SU-DHL-6 (cell line): Measurements from ENCODE around the gene ZXDC.

ENCODE experiments used
- EZH2phosphoT487 ChIP-seq: fragments of 200-600 bp; sonication (generic), shearing (Covaris generic); conservative IDR thresholded peaks from 2 replicates; pipeline ENCODE4 v1.6.1; 2018; ENCODE audit warnings: mild to moderate bottlenecking, antibody characterized with exemption, low read length, moderate library complexity, mixed read lengths
- TF ChIP-seq, protein P1 (sequence below): fragments of 200-600 bp; sonication (generic); IDR thresholded peaks from one replicate; pipeline ENCODE4 v1.5.1; 2017; ENCODE audit warnings: antibody characterized with exemption, mild to moderate bottlenecking, low read length, moderate library complexity; ENCODE audit not compliant: insufficient read depth, poor library complexity, severe bottlenecking

GRCh38 chr3:126450219-126450618, 25.5 kb downstream of the ZXDC start:
- TF ChIP-seq, protein P1, sequence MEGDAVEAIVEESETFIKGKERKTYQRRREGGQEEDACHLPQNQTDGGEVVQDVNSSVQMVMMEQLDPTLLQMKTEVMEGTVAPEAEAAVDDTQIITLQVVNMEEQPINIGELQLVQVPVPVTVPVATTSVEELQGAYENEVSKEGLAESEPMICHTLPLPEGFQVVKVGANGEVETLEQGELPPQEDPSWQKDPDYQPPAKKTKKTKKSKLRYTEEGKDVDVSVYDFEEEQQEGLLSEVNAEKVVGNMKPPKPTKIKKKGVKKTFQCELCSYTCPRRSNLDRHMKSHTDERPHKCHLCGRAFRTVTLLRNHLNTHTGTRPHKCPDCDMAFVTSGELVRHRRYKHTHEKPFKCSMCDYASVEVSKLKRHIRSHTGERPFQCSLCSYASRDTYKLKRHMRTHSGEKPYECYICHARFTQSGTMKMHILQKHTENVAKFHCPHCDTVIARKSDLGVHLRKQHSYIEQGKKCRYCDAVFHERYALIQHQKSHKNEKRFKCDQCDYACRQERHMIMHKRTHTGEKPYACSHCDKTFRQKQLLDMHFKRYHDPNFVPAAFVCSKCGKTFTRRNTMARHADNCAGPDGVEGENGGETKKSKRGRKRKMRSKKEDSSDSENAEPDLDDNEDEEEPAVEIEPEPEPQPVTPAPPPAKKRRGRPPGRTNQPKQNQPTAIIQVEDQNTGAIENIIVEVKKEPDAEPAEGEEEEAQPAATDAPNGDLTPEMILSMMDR, result no peak
- TF ChIP-seq EZH2phosphoT487, result no peak
